ENCODE data around the gene APIP. TPM values are rescaled to one million over a fixed set of nuclear protein-coding genes. Genes with fewer than 3 reads are reported as not detected.

Gene APIP
- total and polyA plus RNA-seq, 2 of the 8 experiments (the other 6 are each of a cell fraction or from before 2014, with no cell fraction given): 10.4 to 25.7 TPM

DNA sequence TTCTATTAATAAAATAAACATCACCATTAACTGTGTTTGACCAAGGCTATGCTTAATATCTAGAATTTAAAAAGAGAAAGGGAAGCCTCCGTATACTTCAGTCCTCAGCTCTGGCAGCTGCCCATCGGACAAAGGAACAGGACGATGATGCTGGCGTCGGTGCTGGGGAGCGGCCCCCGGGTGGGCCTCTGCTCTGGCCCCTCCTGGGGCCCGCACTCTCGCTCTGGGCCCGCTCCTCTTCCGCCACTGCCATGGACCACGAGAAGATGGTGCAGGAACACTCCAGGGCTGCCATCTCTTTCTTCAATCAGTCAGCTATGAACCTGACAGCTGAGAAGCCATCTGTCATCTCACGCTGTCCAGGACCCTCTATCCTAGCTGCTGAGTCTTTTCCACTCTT, 25.5 kb upstream of the APIP start:
- Histone ChIP-seq H4K8ac (ENCODE audit: extremely low read depth, insufficient read depth, low read length) (no peak overlapping the region), H2BK20ac (ENCODE audit: low read length) (no peak overlapping the region), H3K36me3 (ENCODE audit: control insufficient read depth in 2 of 4, insufficient read depth in 4 of 4, low read length in 3 of 4) (no peaks in the 10 kb centered on the region; a peak in 1 of 8 replicates), H3K4me3 (ENCODE audit: extremely low read depth in 1 of 4, insufficient read depth in 2 of 4, low read depth in 3 of 4, low read length in 4 of 4) (no peak overlapping the region), H3K79me2 (ENCODE audit: control insufficient read depth in 1 of 2, insufficient read depth in 2 of 2, low read length in 2 of 2) (peaks cover 0 to 22% of the 10 kb centered on the region in 2 experiments; a peak in 2 of 4 replicates), H2BK15ac (ENCODE audit: low read length) (no peak overlapping the region), H3K79me1 (ENCODE audit: low read depth, low read length) (no peaks in the 10 kb centered on the region; the same call in 1 of the 2 replicates), H4K91ac (replicated peaks; ENCODE audit: insufficient read length, low read length) (no peak overlapping the region), H3K27ac (ENCODE audit: low read depth, low read length) (no peak overlapping the region), H3K4me2 (ENCODE audit: insufficient read depth in 1 of 2, low read depth in 2 of 2, low read length in 2 of 2) (no peak overlapping the region), H3K23me2 (ENCODE audit: low read depth, low read length) (no peaks in the 10 kb centered on the region), H2BK5ac (ENCODE audit: low read depth, low read length) (no peak overlapping the region), H2BK120ac (replicated peaks; ENCODE audit: low read depth, low read length) (no peak overlapping the region), H4K20me1 (replicated peaks in 1 of 2; ENCODE audit: control insufficient read depth in 1 of 2, insufficient read depth in 2 of 2, low read length in 2 of 2) (peaks cover 1% of the 10 kb centered on the region in 2 experiments), H3K9ac (replicated peaks in 1 of 4; ENCODE audit: extremely low read depth in 1 of 4, low read depth in 3 of 4, low read length in 3 of 4) (no peak overlapping the region), H2BK12ac (ENCODE audit: low read depth, low read length) (no peak overlapping the region), H4K5ac (ENCODE audit: insufficient read length, low read depth, low read length) (no peak overlapping the region), H3K23ac (ENCODE audit: insufficient read length) (no peak overlapping the region), H3K9me3 (ENCODE audit: insufficient read depth in 2 of 2, low read depth in 1 of 2, low read length in 1 of 2) (no peaks in the 10 kb centered on the region), H3K27me3 (replicated peaks in 1 of 4; ENCODE audit: control insufficient read depth in 3 of 4, extremely low read depth in 1 of 4, insufficient read depth in 3 of 4, low read length in 3 of 4) (no peaks in the 10 kb centered on the region), H3K4ac (replicated peaks; ENCODE audit: insufficient read length, low read depth, low read length) (no peak overlapping the region), H3K14ac (ENCODE audit: insufficient read length) (no peak overlapping the region), H3K4me1 (replicated peaks in 1 of 4; ENCODE audit: control insufficient read depth in 3 of 4, insufficient read depth in 4 of 4, low read length in 3 of 4) (no peaks in the 10 kb centered on the region), H2AFZ (ENCODE audit: low read length) (no peak overlapping the region), H2AK5ac (ENCODE audit: low read depth, low read length) (no peak overlapping the region), H3K56ac (replicated peaks; ENCODE audit: insufficient read length, low read depth, low read length) (no peak overlapping the region), H3K18ac (ENCODE audit: extremely low read depth, low read length) (no peak overlapping the region)
- 93% methylated on average over 13 of the region's 13 CpGs; no CpG with 5 or more reads in 1 of the 2 experiments for WGBS, 2 experiments (ENCODE audit: extremely low coverage in 1 of 2, insufficient coverage in 1 of 2, insufficient read length in 1 of 2, insufficient replicate concordance in 2 of 2, low coverage in 1 of 2, low lambda C conversion rate in 2 of 2, missing lambda C conversion rate in 1 of 2)
- ChIA-PET POLR2A (ENCODE audit: partially characterized antibody) (interaction anchor here (1.6 kb wide), 1 partner anchor 13 kb away, joined by 4 read pairs; no protein-coding TSS in a partner anchor), CTCF (ENCODE audit: partially characterized antibody) (interaction anchor here (0.6 to 1.6 kb wide), 5 partner anchors 43 to 451 kb away, joined by 3 to 5 read pairs (median 4); no protein-coding TSS in a partner anchor)
- FAIRE-seq (no peak), DNase-seq (ENCODE audit: low read depth in 1 of 2, low spot score in 2 of 2) (no peak)
- no peak for TF ChIP-seq BCL11A (IDR thresholded peaks at IDR 0.05; ENCODE audit: low read depth in 2 of 2, low read length in 2 of 2)
- TF ChIP-seq SIRT6 (IDR thresholded peaks at IDR 0.05; ENCODE audit: low read length): no peak
- TF ChIP-seq, protein P1, sequence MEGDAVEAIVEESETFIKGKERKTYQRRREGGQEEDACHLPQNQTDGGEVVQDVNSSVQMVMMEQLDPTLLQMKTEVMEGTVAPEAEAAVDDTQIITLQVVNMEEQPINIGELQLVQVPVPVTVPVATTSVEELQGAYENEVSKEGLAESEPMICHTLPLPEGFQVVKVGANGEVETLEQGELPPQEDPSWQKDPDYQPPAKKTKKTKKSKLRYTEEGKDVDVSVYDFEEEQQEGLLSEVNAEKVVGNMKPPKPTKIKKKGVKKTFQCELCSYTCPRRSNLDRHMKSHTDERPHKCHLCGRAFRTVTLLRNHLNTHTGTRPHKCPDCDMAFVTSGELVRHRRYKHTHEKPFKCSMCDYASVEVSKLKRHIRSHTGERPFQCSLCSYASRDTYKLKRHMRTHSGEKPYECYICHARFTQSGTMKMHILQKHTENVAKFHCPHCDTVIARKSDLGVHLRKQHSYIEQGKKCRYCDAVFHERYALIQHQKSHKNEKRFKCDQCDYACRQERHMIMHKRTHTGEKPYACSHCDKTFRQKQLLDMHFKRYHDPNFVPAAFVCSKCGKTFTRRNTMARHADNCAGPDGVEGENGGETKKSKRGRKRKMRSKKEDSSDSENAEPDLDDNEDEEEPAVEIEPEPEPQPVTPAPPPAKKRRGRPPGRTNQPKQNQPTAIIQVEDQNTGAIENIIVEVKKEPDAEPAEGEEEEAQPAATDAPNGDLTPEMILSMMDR (IDR thresholded peaks at IDR 0.05; ENCODE audit: control extremely low read depth in 1 of 3, insufficient read depth in 1 of 3, low read depth in 1 of 3, low read length in 3 of 3): no peak
- TF ChIP-seq E2F6 (IDR thresholded peaks at IDR 0.05): no peak
- no peak for TF ChIP-seq POLR2A (IDR thresholded peaks at IDR 0.05; ENCODE audit: control extremely low read depth in 1 of 2, low read depth in 2 of 2, low read length in 2 of 2)
- no peak for TF ChIP-seq MAFK (IDR thresholded peaks at IDR 0.05; ENCODE audit: low read depth, low read length)
- no peak for TF ChIP-seq JUND (IDR thresholded peaks at IDR 0.05; ENCODE audit: low read length)
- TF ChIP-seq CBX8 (IDR thresholded peaks at IDR 0.05; ENCODE audit: borderline replicate concordance, low read depth, low read length): no peak
- TF ChIP-seq ZNF274 (IDR thresholded peaks at IDR 0.05; ENCODE audit: borderline replicate concordance, extremely low read depth, low read length): no peak
- no peak for TF ChIP-seq CHD2 (IDR thresholded peaks at IDR 0.05; ENCODE audit: low read length)
- TF ChIP-seq RAD21 (IDR thresholded peaks at IDR 0.05 in 1 of 2, conservative IDR thresholded peaks at IDR 0.05 in 1 of 2; ENCODE audit: low read depth in 2 of 2, low read length in 2 of 2): no peak
